SK-N-SH (cell line): ENCODE results near the gene ERAP2. TPM values are rescaled to one million over a fixed set of nuclear protein-coding genes. Genes with fewer than 3 reads are reported as not detected.
A peak's percentile ranks its signal among the peaks of the same experiment; 100 is the strongest.

Source experiments
- CTCF ChIA-PET: fragments of 300-600, 350-600 bp; formaldehyde crosslinking; extraction: SDS; loops from one replicate; lab custom pipeline; 2021; lab: Yijun Ruan, JAX
- POLR2A ChIA-PET: fragments of 350-600 bp; sonication (Branson Sonifier 250); formaldehyde crosslinking; extraction: SDS; loops from one replicate; lab custom pipeline; 2020; ENCODE audit warnings: antibody characterized with exemption, inconsistent platforms; lab: Yijun Ruan, JAX
- DNase-seq: peaks from one replicate; pipeline ENCODE4 v3.0.0; 2012
- H2AFZ ChIP-seq: fragments of 200-600 bp; sonication (generic); 2 replicates; pipeline ENCODE4 v1.8.1; 2016; ENCODE audit warnings: antibody characterized with exemption, mild to moderate bottlenecking, low read depth
- H3F3A ChIP-seq: fragments of 200-600 bp; sonication (generic); replicated peaks from 2 replicates; pipeline ENCODE3; 2016; ENCODE audit warnings: antibody characterized with exemption, mild to moderate bottlenecking; ENCODE audit not compliant: insufficient read depth
- H3K27ac ChIP-seq, 2 experiments: fragments of 200-500 bp in 1 of 2; fragments of 200-600 bp in 1 of 2; sonication (Bioruptor generic) in 1 of 2; sonication (generic), shearing (Covaris generic) in 1 of 2; 2 replicates each; pipeline versions ENCODE4 v1.5.1 to v1.6.1; 2014 to 2016; ENCODE audit warnings: low read depth in 2 of 2, inconsistent platforms in 1 of 2, low read length in 1 of 2, mild to moderate bottlenecking in 1 of 2, mixed read lengths in 1 of 2
- H3K27me3 ChIP-seq: fragments of 200-600 bp; sonication (generic), shearing (Covaris generic); 2 replicates; pipeline ENCODE4 v1.6.1; 2016; ENCODE audit warnings: mixed run types; ENCODE audit not compliant: insufficient read depth
- H3K36me3 ChIP-seq, 2 experiments: fragments of 200-500 bp in 1 of 2; fragments of 200-600 bp in 1 of 2; sonication (Bioruptor generic) in 1 of 2; sonication (generic) in 1 of 2; replicated peaks in 1 of 2; 2 replicates each; pipeline versions ENCODE3 to v1.5.1; 2014 to 2016; ENCODE audit warnings: low read length in 1 of 2, mild to moderate bottlenecking in 1 of 2; ENCODE audit not compliant: insufficient read depth in 2 of 2, control insufficient read depth in 1 of 2
- H3K4me1 ChIP-seq, 2 experiments: fragments of 200-500 bp in 1 of 2; fragments of 200-600 bp in 1 of 2; sonication (Bioruptor generic) in 1 of 2; sonication (generic), shearing (Covaris generic) in 1 of 2; 2 replicates each; pipeline versions ENCODE4 v1.5.1 to v1.6.1; 2014 to 2016; ENCODE audit warnings: low read depth in 1 of 2, low read length in 1 of 2, mixed run types in 1 of 2; ENCODE audit not compliant: insufficient read depth in 2 of 2, control insufficient read depth in 1 of 2
- H3K4me2 ChIP-seq: fragments of 200-600 bp; sonication (generic), shearing (Covaris generic); 2 replicates; pipeline ENCODE4 v1.6.1; 2017; ENCODE audit warnings: mixed run types
- H3K4me3 ChIP-seq, 2 experiments: fragments of 200-500 bp in 1 of 2; fragments of 200-600 bp in 1 of 2; sonication (Bioruptor generic) in 1 of 2; sonication (generic), shearing (Covaris generic) in 1 of 2; 2 replicates each; pipeline versions ENCODE4 v1.5.1 to v1.8.1; 2014 to 2016; ENCODE audit warnings: low read depth in 2 of 2, inconsistent platforms in 1 of 2, low read length in 1 of 2, mild to moderate bottlenecking in 1 of 2, mixed read lengths in 1 of 2, moderate library complexity in 1 of 2
- H3K79me2 ChIP-seq: fragments of 200-600 bp; sonication (generic); 2 replicates; pipeline ENCODE4 v1.8.1; 2017; ENCODE audit warnings: mild to moderate bottlenecking; ENCODE audit not compliant: insufficient read depth
- H3K9ac ChIP-seq: fragments of 200-600 bp; sonication (generic); 2 replicates; pipeline ENCODE4 v1.6.1; 2017; ENCODE audit warnings: mixed run types
- H3K9me2 ChIP-seq: fragments of 200-600 bp; sonication (generic); 2 replicates; pipeline ENCODE4 v1.6.1; 2017; ENCODE audit warnings: mixed run types
- H3K9me3 ChIP-seq: fragments of 200-600 bp; sonication (generic); 2 replicates; pipeline ENCODE4 v1.6.1; 2017; ENCODE audit warnings: mixed run types, mild to moderate bottlenecking, moderate library complexity
- H4K20me1 ChIP-seq: fragments of 200-600 bp; sonication (generic); 2 replicates; pipeline ENCODE4 v1.6.1; 2017; ENCODE audit warnings: mild to moderate bottlenecking, mixed run types; ENCODE audit not compliant: insufficient read depth
- ELF1 ChIP-seq: IDR thresholded peaks from 2 replicates; pipeline ENCODE4 v1.4.0; 2012
- EP300 ChIP-seq, 2 experiments: IDR thresholded peaks; 2 replicates each; pipeline versions ENCODE4 v1.4.0 to v1.6.1; 2012; ENCODE audit warnings: borderline replicate concordance in 1 of 2, low read depth in 1 of 2, low read length in 1 of 2
- EZH2phosphoT487 ChIP-seq: fragments of 200-600 bp; sonication (generic); IDR thresholded peaks from 2 replicates; pipeline ENCODE4 v1.6.1; 2017; ENCODE audit warnings: low read depth, mixed run types, mild to moderate bottlenecking, antibody characterized with exemption, moderate library complexity, borderline replicate concordance
- FOXJ3 ChIP-seq: sonication (generic); formaldehyde crosslinking; IDR thresholded peaks from 2 replicates; pipeline ENCODE4 v1.5.1; 2020; ENCODE audit warnings: mild to moderate bottlenecking, missing genetic modification reagents
- GATA2 ChIP-seq: sonication (generic); formaldehyde crosslinking; IDR thresholded peaks from 2 replicates; pipeline ENCODE4 v1.5.0; 2020; ENCODE audit warnings: mild to moderate bottlenecking, missing genetic modification reagents
- IRF3 ChIP-seq: fragments of 150-350 bp; IDR thresholded peaks from 2 replicates; pipeline ENCODE4 v1.6.1; 2016; ENCODE audit warnings: mild to moderate bottlenecking, low read depth, low read length
- MAX ChIP-seq: IDR thresholded peaks from 2 replicates; pipeline ENCODE4 v1.4.0; 2012; ENCODE audit warnings: low read depth
- MEF2A ChIP-seq: IDR thresholded peaks from 2 replicates; pipeline ENCODE4 v1.4.0; 2012; ENCODE audit warnings: low read depth, borderline replicate concordance
- PBX3 ChIP-seq: IDR thresholded peaks from 2 replicates; pipeline ENCODE4; 2012
- POLR2AphosphoS5 ChIP-seq: IDR thresholded peaks from 2 replicates; pipeline ENCODE4 v1.6.1; 2012; ENCODE audit warnings: low read depth, low read length
- RAD21 ChIP-seq: IDR thresholded peaks from 2 replicates; pipeline ENCODE4 v1.6.1; 2012; ENCODE audit warnings: mild to moderate bottlenecking, low read length
- USF1 ChIP-seq: IDR thresholded peaks from 2 replicates; pipeline ENCODE4 v1.4.0; 2012; ENCODE audit warnings: low read depth, borderline replicate concordance
- YY1 ChIP-seq: IDR thresholded peaks from 2 replicates; pipeline ENCODE4 v1.4.0; 2012; ENCODE audit warnings: low read depth, mild to moderate bottlenecking
- ZBTB33 ChIP-seq: IDR thresholded peaks from 2 replicates; pipeline ENCODE4 v1.4.0; 2012; ENCODE audit warnings: low read depth, borderline replicate concordance
- whole genome bisulfite sequencing: methylation state at CpG from one replicate; pipeline ENCODE4 v1.1.6; 2017; ENCODE audit warnings: low lambda C conversion rate; 5-methylcytosine and 5-hydroxymethylcytosine counted together
- polyA plus RNA-seq, 3 experiments: library from polyadenylated mRNA; depleted of rRNA; stranded (reverse); fragments of >200 nt; gene quantifications; 2 replicates each; pipeline ENCODE4 v1.2.3, GENCODE V29; 2012

Gene ERAP2
- polyA plus RNA-seq, 1 of the 3 experiments (the other 2 are of a cell fraction) = 13.2 TPM

GRCh38 chr5:96941140-96941539, 64.8 kb downstream of the ERAP2 start (continued):
- TF ChIP-seq MEF2A (no peak), USF1 (no peak)
- TF ChIP-seq, all 33 proteins: peak for 0

GRCh38 chr5:96942078-96942477, 65.8 kb downstream of the ERAP2 start:
- H3K9me2 ChIP-seq = no peaks in the 10 kb centered on the region
- TF ChIP-seq POLR2AphosphoS5 (no peak), YY1 (no peak), EZH2phosphoT487 (no peak), PBX3 (no peak), MEF2A (no peak), FOXJ3 (no peak), MAX (no peak), ELF1 (no peak), IRF3 (no peak), RAD21 (no peak), ZBTB33 (no peak), GATA2 (CRISPR knock-in tag) (no peak), EP300 (IDR thresholded peaks at IDR 0.05; ENCODE audit: borderline replicate concordance in 1 of 2, low read depth in 1 of 2, low read length in 1 of 2) (no peak)
- H3K9ac ChIP-seq = no peak overlapping the region
- CTCF ChIA-PET = interaction anchor here (1.0 to 1.3 kb wide), 2 partner anchors 56 to 200 kb away, joined by 4 read pairs; partner anchors contain the start of gene LIX1
- no peak overlapping the region for H2AFZ ChIP-seq
- WGBS = over 99% methylated on average over 8 of the region's 9 CpGs
- H3K4me3 ChIP-seq = no peak overlapping the region
- no peaks in the 10 kb centered on the region for H3K27me3 ChIP-seq
- H3K9me3 ChIP-seq = no peaks in the 10 kb centered on the region
- H4K20me1 ChIP-seq = peaks cover 10% of the 10 kb centered on the region; the same call in 1 of the 2 replicates
- H3K79me2 ChIP-seq = peaks cover 89% of the 10 kb centered on the region
- peaks cover 0 to 33% of the 10 kb centered on the region in 2 experiments; a peak in 3 of 4 replicates for H3K4me1 ChIP-seq
- H3K4me2 ChIP-seq = no peak overlapping the region
- DNase-seq = no peak
- POLR2A ChIA-PET = no interaction called here
- H3K27ac ChIP-seq = peak overlapping the region in 1 of 2 experiments; percentile 41; a peak in 2 of 4 replicates
- no peaks in the 10 kb centered on the region for H3K36me3 ChIP-seq
- H3F3A ChIP-seq = peaks cover 20% of the 10 kb centered on the region
